GOT3 (cell line): ENCODE measurements around the gene SELENOS.
"Not testable (repeated sequence)": the region's sequence is repeated elsewhere in the genome, so short reads cannot be mapped to it uniquely, and the experiment has no call there.

Experiments used
- DNase-seq: peaks from one replicate; lab custom pipeline; 2025; ENCODE audit warnings: mixed read lengths; lab: John Stamatoyannopoulos, UW

Gene SELENOS

GRCh38 chr15:101309436-101310160 is 32.3 kb upstream of the SELENOS start:
- DNase-seq, result no peak

GRCh38 chr15:101308604-101309435 is 31.5 kb upstream of the SELENOS start:
- no peak for DNase-seq

GRCh38 chr15:101307897-101308603 is 30.8 kb upstream of the SELENOS start:
- DNase-seq, result no peak

GRCh38 chr15:101307048-101307896 is 30.0 kb upstream of the SELENOS start:
- no peak for DNase-seq

GRCh38 chr15:101306341-101307047 is 29.2 kb upstream of the SELENOS start:
- DNase-seq, result no peak

DNA sequence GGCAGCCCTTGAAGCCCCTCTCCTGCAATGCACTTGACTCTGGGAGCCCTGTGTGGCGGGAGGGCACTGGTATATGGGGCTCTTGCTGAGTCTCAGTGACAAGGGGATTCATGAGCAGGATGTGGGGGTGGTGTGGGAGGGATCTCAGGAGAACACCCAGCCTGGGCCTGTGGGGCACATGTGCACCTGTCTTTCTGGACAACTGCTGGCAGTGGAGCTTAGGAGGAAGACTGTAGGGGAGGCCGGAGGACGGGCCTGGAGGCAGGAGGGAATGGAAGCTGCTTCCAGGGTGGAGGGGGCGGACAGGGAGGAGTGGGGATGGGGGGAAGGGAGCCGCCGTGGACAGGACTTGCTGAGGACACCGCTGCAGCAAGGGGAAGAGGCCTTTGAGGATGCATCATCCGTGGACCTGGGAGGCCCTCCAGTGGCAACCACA is 28.6 kb upstream of the SELENOS start:
- no peak for DNase-seq

DNA sequence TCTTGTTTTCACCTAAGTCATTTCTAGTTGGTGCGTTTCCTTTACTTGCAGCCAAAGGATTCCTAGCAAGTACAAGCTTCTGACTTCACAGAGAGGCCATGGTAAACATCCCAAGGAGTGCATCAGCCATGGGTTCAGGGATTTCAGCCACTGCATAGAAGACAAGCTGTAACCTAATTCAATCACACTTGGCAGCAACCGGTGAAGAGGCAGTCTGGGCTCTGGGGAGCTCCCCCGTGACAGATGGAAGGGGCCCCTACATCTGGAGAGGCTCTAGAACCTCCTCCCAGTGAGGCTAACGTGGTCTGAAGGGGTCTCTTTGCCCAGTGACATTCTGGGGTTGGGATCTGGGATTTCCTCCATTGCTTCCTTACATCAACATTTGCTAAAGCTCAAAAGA is 26.1 kb upstream of the SELENOS start:
- no peak for DNase-seq

- DNase-seq, result no peak
These were observed 19.4 kb upstream of the SELENOS start for GRCh38 chr15:101296418-101297405.

GRCh38 chr15:101295607-101296161 is 18.4 kb upstream of the SELENOS start:
- DNase-seq, result no peak

- DNase-seq, result peak; percentile 90
These were observed 17.7 kb upstream of the SELENOS start, which contains the start of gene SNRPA1 for GRCh38 chr15:101294731-101295606. Gene SNRPA1 (minus strand): TSS chr15:101295248. CDS start chr15:101295178, 70 bp downstream.

DNA sequence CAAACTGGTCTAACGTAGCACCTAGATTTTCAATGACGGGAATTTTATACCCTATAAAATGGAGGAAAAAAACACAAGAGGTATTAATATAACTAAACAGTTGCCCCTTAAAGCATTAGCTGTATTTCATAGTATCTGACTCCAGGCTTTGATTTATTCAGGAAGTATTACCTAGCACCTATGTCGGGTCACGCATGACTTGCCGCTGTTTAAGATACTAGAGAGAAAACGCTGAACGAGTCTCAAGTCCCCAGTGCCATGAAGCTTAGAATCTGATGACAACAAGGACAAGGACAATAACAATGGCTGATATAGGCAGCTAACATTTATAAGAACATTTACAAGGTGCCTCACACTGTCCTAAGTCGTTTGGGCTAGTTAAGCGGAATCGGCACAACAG is 15.8 kb upstream of the SELENOS start:
- no peak for DNase-seq

- DNase-seq, result no peak
These were observed 11.7 kb upstream of the SELENOS start for GRCh38 chr15:101288905-101289513.

- not testable (repeated sequence) for DNase-seq
These were observed 10.1 kb upstream of the SELENOS start for GRCh38 chr15:101287342-101287741.

DNA sequence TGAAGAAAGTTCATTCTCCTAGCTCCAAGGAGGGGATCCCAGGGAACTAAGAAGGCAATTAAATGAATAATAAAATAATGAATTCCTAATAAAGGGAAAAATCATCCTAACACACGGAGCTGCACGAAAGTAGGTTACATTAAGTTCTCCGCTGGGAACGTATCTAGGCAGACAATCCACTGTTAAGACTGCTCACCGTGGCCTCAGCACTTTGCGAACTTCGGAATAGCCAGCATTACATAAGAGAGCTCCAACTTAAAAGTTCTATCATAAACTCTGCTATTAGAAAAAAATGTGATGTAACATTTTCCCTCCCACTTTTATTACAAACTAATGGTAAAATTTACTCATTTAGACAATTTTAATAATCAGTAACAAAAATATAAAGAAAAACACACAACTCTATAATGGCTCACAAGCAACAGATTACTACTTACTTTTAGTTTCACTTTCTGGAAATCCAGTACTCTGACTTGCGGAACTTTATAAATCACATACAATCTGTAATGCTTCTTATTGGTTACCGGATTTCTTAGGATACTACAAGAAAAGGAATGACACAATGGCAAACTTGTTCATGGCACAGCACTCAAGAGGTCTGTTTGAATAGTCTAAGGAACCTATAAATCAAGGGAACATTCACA is 9.3 kb upstream of the SELENOS start:
- no peak for DNase-seq

- DNase-seq, result no peak
These were observed 6.6 kb upstream of the SELENOS start for GRCh38 chr15:101283931-101284330.

- DNase-seq, result no peak
These were observed 2.7 kb upstream of the SELENOS start for GRCh38 chr15:101280007-101280406.

- no peak for DNase-seq
These were observed 769 bp upstream of the SELENOS start for GRCh38 chr15:101277943-101278564.
